H4 (cell line): ENCODE data around the gene PKNOX1. TPM values are rescaled to one million over a fixed set of nuclear protein-coding genes. Genes with fewer than 3 reads are reported as not detected.
"Not testable (repeated sequence)": the region's sequence is repeated elsewhere in the genome, so short reads cannot be mapped to it uniquely, and the experiment has no call there.

ENCODE experiments used
- DNase-seq: peaks from one replicate; pipeline ENCODE4 v3.0.0-alpha.2; 2015; ENCODE audit warnings: low spot score
- total RNA-seq: library from RNA; depleted of rRNA; stranded (reverse); fragments of >200 nt; shearing (Covaris generic); gene quantifications from 2 replicates; pipeline ENCODE4 v1.2.3, GENCODE V29; 2014

PKNOX1 gene
- total RNA-seq, 1 experiment from 2014 or later, result 31.4 TPM

GRCh38 chr21:42951193-42951592 is 23.2 kb upstream of the PKNOX1 start:
- not testable (repeated sequence) for DNase-seq

- no peak for DNase-seq
Measured at GRCh38 chr21:42956824-42957630, 17.3 kb upstream of the PKNOX1 start.

- not testable (repeated sequence) for DNase-seq
Measured at GRCh38 chr21:42958122-42958521, 16.2 kb upstream of the PKNOX1 start.

- no peak for DNase-seq
Measured at GRCh38 chr21:42959728-42960127, 14.6 kb upstream of the PKNOX1 start.

- no peak for DNase-seq
Measured at GRCh38 chr21:42962380-42963007, 11.9 kb upstream of the PKNOX1 start.

- DNase-seq, result no peak
Measured at GRCh38 chr21:42964086-42964485, 10.3 kb upstream of the PKNOX1 start.

- DNase-seq, result no peak
Measured at GRCh38 chr21:42964546-42965210, 9.7 kb upstream of the PKNOX1 start.

- no peak for DNase-seq
Measured at GRCh38 chr21:42965211-42965560, 9.2 kb upstream of the PKNOX1 start.

- not testable (repeated sequence) for DNase-seq
Measured at GRCh38 chr21:42967616-42968015, 6.7 kb upstream of the PKNOX1 start.

GRCh38 chr21:42969193-42969600 is 5.2 kb upstream of the PKNOX1 start:
- no peak for DNase-seq

- no peak for DNase-seq
Measured at GRCh38 chr21:42970946-42971653, 3.3 kb upstream of the PKNOX1 start.

- DNase-seq, result no peak
Measured at GRCh38 chr21:42971897-42972275, 2.5 kb upstream of the PKNOX1 start.

- no peak for DNase-seq
Measured at GRCh38 chr21:42973309-42973990, 912 bp upstream of the PKNOX1 start.

- DNase-seq, result peak; percentile 51
Measured at GRCh38 chr21:42974832-42975820, 764 bp downstream of the PKNOX1 start.

- DNase-seq, result no peak
Measured at GRCh38 chr21:42975886-42976608, 1.7 kb downstream of the PKNOX1 start.

- DNase-seq, result no peak
Measured at GRCh38 chr21:42980312-42981213, 6.2 kb downstream of the PKNOX1 start.

- no peak for DNase-seq
Measured at GRCh38 chr21:42981214-42981523, 6.8 kb downstream of the PKNOX1 start.

GRCh38 chr21:42981862-42982261 is 7.5 kb downstream of the PKNOX1 start:
- DNase-seq, result no peak

- no peak for DNase-seq
Measured at GRCh38 chr21:42983103-42983502, 8.7 kb downstream of the PKNOX1 start.
